ENCODE measurements around the gene HTR4.
"Not testable (repeated sequence)": the region's sequence is repeated elsewhere in the genome, so short reads cannot be mapped to it uniquely, and the experiment has no call there.

The HTR4 gene, protein sequence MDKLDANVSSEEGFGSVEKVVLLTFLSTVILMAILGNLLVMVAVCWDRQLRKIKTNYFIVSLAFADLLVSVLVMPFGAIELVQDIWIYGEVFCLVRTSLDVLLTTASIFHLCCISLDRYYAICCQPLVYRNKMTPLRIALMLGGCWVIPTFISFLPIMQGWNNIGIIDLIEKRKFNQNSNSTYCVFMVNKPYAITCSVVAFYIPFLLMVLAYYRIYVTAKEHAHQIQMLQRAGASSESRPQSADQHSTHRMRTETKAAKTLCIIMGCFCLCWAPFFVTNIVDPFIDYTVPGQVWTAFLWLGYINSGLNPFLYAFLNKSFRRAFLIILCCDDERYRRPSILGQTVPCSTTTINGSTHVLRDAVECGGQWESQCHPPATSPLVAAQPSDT

GRCh38 chr5:148653836-148654781 lies at the start of gene HTR4:
Gene HTR4 (minus strand): TSS chr5:148654527. CDS start chr5:148637014, 17,513 bp downstream.
- no peak for DNase-seq

- DNase-seq, result no peak
Measured at GRCh38 chr5:148702019-148702596, 47.8 kb upstream of the HTR4 start.

DNA sequence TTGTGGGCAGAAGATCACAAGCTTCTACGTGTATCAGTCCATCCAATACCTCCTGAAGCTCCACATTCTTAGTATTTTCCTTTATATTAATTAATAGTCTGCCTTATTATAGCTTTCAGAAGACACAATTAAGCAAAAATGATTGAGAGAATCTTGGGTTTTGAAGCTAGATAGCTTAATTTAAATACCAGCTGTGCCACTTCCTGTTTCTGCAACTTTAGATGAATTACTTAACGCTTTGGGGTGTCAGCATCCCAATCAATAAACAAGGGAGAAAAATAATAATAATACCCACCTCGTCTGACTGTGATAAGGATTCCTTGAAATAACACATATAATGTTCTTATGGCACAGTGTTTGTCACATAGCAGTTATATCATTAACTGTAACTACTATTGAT lies 44.7 kb upstream of the HTR4 start:
- DNase-seq, result no peak

DNA sequence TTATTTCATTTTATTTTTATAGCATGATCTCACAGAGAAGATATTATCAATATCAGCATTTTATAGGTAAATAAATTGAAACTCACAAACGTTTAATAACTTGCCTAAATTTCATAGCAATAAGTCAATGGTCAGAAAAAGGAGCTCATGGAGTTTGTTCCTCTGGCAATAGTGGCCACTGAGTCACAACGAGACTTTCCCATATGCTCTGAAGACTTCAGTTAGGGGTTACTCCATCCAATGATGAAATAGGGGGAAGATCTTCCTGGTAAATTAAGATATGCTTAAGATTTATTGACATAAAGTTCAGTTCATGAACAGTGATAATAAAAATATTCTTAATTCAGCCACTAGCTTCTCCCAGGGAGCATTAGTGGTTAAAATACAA lies 43.5 kb upstream of the HTR4 start:
- DNase-seq, result no peak

DNA sequence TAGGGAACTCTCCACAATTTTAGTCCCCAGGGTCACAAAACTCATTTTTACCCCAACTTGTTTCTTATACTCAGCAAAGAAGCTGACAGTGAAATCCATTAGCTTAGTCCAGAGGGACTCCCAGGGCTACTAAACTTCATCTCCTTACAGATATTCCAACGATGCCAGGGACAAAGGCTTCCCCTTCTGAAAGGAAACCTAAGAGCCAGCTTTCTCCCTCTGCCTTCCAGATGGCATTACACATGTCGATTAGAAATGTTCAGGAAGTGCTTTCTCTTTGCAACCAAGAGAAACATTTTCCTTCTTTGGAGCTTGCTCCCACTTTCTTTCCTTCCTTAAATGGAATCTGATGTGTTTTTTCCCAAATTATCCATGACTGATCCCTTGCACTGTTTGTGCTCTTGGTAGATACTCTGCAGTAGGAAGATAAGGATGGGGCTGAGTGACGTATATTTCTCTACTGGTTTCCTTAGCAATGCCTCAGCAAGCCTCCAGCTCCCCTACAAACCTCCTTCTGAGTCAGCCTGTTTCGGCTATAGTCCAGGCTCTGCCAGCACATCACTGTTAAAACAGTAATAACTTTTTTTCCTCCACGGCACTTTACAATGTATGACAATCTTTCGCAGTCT lies 43.0 kb upstream of the HTR4 start:
- DNase-seq, result no peak

- DNase-seq, result no peak
Measured at GRCh38 chr5:148696187-148697036, 42.1 kb upstream of the HTR4 start.

GRCh38 chr5:148690945-148691344 lies 36.6 kb upstream of the HTR4 start:
- DNase-seq, result no peak

DNA sequence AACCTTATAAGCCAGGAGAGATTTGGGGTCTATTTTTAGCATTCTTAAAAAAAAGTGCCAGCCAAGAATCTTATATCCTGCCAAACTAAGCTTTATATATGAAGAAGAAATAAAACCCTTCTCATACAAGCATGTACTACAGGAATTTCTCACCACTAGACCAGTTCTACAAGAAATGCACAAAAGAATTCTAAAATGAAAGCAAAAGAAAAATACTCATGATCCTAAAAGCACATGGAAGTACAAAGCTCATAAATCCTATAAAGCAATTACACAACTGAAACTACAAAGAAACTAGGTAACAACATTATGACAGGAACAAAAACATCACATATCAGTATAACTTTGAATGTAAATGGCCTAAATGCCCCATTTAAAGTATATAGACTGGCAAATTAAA lies 34.5 kb upstream of the HTR4 start:
- no peak for DNase-seq

GRCh38 chr5:148687871-148688270 lies 33.5 kb upstream of the HTR4 start:
- no peak for DNase-seq

DNA sequence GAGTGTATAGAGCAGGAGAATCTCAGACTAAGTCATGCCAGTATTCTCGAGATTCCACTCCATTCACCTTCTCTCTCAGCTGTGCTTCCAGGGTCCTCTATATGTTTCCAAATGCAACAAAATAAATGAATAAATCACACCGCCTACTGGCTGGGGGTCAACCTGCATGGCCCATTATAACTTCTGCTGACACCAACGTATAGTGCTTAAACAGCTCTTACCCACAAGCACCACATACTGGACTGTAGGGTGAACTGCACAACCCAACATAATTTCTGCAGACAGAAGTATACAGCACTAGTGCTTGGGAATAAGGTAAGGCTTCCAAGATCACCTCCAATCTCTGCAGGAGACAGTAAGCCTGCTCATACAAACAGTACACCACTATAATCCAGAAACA lies 33.1 kb upstream of the HTR4 start:
- DNase-seq, result no peak

DNA sequence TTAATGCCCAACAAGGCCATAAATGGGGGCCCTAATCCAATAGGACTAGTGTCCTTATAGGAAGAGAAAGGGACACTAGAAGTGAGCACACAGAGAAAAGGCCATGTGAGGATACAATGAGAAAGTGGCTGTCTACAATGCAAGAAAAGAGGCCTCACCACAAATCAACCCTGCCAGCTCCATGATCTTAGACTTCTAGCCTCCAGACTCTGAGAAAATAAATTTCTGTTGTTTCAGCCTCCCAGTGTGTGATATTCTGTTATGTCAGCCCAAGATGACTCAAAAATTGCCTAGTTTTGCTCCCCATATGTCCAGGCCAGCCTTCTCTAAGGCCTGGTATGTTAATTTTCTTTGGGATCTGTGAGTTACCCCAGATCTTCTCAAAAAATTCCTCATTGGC lies 32.3 kb upstream of the HTR4 start:
- DNase-seq, result no peak

DNA sequence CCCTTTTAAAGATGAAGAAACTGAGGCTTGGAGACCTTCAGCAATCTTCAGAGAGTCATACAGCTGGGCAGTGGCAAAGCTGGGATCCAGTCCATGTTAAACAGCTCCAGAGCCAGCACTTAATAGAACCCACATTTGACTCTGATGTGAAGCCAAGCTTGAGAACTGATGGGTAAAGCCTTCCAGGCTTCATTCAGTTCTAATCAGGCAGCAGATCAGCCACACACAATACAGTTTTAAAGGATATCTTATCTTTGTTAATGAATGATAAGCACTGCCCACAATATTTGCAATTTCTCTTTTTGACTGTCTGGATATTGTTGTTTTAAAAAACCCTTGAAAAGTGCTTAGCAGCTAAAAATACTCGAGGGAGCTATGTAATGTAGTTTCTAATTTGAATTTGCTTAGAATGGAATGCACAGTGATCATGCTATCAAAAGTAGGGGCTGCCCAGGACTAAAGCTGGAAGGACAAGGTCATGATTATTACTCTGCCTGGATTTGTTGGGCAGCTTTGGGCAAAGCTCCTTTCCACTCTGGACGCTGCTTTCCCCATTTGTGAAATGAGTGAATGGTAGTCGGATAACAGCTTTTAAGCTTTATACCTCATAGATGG lies 31.3 kb upstream of the HTR4 start:
- no peak for DNase-seq

- DNase-seq, result no peak
Measured at GRCh38 chr5:148684528-148684927, 30.2 kb upstream of the HTR4 start.

GRCh38 chr5:148683651-148684050 lies 29.3 kb upstream of the HTR4 start:
- DNase-seq, result no peak

- no peak for DNase-seq
Measured at GRCh38 chr5:148682058-148683026, 28.0 kb upstream of the HTR4 start.

- no peak for DNase-seq
Measured at GRCh38 chr5:148681157-148682057, 27.1 kb upstream of the HTR4 start.

DNA sequence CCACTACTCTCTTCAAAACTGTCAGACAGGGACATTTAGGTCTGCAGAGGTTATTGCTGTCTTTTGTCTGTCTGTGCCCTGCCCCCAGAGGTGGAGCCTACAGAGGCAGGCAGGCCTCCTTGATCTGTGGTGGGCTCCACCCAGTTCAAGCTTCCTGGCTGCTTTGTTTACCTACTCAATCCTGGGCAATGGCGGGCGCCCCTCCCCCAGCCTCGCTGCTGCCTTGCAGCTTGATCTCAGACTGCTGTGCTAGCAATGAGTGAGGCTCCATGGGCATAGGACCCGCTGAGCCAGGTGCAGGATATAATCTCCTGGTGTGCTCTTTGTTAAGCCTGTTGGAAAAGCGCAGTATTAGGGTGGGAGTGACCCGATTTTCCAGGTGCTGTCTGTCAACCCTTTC lies 19.4 kb upstream of the HTR4 start:
- not testable (repeated sequence) for DNase-seq

DNA sequence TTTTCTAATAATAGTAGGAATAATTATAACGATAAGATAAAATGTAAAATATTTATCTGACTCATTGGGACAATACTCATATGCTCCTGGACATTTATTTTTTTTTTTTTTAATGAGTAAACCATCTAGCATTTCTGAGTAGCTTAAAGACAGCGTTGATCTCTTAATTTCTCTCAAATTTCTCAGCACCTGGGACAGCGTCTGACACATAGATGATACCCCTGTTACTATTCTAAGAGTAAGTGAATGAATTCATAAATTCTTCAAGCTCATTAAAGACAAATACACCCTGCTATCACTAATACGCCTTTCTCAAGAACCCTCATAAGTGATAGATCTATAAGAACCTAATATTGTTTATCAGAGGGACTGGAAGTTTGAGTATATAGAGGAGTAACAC lies 12.0 kb upstream of the HTR4 start:
- DNase-seq, result no peak

DNA sequence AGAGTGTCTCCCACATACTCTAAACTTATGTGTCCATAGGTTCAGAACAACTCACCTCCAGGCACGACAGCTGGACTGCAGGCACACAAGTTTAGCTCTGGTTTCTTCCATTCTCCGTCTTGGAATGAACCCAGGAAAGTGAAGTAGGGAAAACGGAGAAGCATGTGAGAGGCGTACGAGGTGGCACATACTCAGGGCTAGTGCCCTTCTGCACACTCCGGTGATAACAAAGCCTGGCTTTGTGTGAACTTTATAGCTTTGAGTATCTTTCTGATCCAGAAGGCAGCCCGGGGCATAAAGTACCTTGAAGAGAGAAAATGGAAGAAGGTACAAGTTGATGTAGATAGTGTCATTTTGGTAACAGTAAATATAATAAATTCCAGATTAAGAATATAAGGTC lies 11.1 kb upstream of the HTR4 start:
- no peak for DNase-seq
